ENCODE data around the gene DMWD.
"Not testable (repeated sequence)": the region's sequence is repeated elsewhere in the genome, so short reads cannot be mapped to it uniquely, and the experiment has no call there.

DMWD gene

DNA sequence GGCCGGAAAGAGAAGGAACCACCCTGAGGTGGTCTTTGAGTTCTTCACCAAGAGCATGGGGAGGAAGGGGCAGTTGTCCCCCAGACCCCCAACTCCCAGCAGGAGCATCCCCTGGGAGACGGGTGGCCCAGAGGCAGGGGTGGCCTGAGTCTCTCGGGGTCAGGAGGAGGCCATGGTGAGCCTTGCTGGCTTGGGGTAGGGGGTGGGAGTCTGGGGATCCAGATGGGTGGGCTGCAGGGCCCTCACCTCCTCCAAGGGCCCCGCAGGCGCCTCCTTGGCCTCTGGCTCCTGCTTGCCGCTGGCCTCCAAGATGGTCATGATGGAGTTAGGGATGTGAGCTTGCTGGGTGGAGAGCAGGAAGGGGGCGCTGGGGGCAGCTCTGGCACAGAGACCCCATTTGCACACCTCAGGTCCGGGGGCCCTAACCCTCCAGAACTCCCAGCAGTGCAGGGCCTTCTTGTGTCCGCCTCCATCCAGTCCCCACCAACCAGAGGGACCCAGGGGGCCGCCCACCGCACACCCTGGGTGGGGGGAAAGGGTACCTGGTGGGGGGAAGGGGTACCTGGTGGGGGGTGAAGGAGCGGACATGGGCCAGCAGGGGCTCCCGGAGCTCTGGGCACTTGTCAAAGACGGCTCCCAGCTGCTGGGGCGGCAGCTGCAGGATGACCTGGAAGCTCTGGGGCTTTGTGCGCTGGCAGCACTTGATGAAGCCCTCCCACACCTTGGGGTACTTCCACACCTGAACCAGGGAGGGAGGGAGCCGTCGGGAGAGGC lies 23.8 kb upstream of the DMWD start:
- no peak for DNase-seq (ENCODE audit: low read depth in 2 of 2, low spot score in 1 of 2)

DNA sequence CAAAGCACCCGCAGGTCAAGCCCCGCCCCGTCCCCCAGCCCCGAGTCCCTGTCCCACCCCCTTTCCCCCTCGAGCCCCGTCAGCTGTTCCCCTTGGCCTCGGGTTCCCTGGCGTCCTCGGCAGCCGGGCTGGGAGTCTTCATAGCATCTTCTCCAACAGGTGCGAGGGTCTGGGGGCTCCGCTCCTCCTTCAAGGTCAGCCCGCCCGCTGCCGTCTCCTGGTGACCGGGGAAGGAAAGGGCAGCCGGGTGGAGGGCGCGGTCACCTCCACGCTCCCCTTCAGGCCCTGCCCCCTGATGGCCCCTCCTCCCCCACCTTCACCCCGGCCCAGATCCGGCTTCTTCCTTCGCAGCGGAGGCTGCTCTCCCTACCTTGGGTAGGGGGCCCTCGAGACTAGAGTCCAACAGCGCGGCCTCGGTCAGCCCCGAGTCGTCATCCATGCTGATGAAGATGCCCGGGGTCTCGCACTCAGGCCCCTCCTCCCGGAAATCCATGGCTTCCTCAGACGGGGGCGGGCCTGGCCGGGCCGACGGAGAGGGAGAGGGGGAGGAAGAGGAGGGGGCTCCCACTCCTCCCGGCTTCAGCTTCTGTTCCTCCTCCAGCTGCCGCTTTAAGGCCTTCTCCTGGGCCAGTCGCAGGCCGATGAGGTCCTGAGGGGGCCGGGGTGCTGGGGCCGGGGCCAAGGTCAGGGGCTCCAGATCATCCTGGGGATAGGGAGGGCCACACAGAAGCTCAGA lies 23.0 kb upstream of the DMWD start:
- no peak for DNase-seq (ENCODE audit: low read depth in 2 of 2, low spot score in 1 of 2)

DNA sequence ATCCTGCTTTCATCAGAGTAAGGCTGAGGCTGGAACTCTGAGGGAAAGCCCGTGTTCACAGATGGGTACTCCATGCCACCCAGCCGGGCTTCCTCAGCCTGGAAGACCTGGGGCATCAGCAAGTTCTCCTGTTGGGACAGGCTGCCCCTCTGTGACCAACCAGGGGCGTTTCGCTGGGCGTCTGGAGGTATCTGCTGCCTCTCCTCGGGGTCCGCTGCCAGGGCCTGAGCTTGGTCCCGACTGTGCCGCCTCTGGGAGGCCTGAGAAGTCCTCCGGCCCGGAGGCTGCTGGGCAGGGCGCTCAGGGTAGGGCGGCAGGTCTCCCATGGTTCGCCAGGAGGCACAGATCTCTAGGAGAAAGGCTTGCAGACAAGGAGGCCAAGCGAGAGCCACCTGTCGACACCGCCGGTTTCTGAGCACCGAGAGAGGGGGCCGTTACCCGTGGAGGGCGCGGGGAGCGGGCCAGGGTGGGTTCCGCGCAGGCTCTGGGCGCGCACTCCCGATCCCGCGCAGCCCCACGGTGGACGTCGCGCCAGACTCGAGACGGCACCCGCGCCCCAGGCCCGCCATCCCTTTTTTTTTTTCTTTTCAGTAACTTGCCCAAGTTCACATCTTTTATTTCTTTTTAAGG lies 22.3 kb upstream of the DMWD start, which contains the start of gene RSPH6A:
Gene RSPH6A (minus strand): TSS at position 458 of the 630 bp plus-strand sequence. CDS start 132 bp downstream, at position 326.
- no peak for DNase-seq (ENCODE audit: low read depth in 2 of 2, low spot score in 1 of 2)

DNA sequence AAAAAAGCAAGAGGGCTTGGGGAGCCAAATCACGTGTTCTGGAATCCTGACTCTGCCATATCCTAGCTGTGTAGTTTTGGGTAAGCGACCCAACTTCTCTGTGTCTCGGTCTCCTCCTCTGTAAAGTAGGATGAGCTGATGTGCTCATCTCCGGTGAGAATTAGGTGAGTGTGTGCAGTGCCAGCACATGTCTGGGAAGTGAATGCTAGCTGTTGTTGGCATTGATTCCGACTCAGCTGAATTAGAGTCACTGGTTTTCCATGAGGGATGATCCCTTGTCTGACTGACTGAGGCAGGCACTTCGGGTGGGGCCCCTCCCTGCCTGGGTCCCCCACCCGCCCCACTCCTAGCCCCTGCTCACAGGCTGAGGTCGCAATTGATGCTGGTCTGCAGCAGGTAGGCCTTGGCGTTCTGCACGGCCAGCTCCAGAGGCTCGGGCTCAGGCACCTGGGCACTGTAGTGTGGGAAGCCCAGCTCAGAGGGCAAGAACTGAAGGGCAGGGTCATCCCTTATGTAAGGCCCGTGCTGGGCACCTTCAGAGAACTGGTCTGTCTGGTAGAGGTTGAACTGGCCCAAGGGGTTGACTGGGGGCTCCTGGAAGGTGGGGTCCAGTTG lies 21.6 kb upstream of the DMWD start:
- no peak for DNase-seq (ENCODE audit: low read depth in 2 of 2, low spot score in 1 of 2)

DNA sequence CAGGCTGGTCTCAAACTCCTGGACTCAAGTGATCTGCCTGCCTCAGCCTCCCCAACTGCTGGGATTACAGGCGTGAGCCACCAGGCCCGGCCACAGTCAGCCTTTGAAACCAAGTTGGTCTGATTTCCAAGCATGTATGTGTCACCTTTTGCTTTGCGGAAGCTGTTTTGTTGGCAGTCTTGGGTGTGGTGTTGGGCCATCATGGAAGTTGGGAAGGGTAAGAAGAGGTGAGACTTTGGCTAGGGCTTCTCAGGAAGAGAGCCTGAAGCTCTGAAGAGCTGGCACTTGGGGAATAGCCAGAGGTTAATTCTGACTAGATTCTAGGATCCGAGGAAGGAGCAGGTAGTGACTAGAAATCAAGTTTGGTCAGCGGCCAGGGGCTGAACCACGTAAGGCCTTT lies 19.7 kb upstream of the DMWD start:
- DNase-seq (ENCODE audit: low read depth in 2 of 2, low spot score in 1 of 2): no peak

DNA sequence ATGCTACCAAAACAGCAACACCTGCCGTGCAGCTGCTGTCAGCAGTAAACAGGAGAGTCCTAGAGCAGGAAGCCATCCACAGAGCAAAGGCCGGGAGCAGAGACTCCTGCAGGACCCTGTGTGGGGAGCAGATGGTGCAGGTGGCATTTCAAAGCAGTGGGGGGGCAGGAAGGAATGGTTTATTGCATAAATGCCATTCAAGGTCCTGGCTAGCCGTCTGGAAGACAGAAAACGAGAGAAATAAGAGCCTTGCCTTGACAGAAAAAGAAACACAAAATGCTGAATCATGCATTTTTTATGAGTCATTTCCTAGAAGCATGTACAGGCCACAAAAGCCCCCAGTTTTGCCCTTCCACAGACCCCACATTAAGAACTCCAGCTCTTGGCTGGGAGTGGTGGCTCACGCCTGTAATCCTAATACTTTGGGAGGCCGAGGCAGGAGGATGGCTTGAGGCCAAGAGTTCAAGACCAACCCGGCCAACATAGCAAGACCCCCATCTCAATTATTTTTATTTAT lies 17.1 kb upstream of the DMWD start:
- DNase-seq (ENCODE audit: low read depth in 2 of 2, low spot score in 1 of 2): no peak

DNA sequence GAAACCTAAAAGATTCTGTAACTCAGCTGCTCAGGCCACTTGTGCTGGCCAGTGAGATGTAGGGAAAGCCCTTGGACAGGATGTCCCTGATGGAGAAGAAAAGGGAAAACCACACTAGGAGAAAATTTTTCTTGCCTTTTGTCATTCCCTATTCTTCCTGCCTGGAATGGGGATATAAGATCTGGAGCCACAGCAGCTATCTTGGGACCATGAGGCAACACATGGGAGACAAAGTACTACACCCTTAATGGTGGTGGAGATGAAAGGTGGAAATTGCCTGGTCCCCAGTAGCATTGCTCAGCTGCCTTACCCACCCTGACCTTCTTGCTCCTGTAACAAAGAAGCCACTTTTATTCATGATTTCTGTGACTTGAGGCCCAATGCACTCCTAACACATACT lies 13.1 kb upstream of the DMWD start:
- DNase-seq (ENCODE audit: low read depth in 2 of 2, low spot score in 1 of 2): no peak

DNA sequence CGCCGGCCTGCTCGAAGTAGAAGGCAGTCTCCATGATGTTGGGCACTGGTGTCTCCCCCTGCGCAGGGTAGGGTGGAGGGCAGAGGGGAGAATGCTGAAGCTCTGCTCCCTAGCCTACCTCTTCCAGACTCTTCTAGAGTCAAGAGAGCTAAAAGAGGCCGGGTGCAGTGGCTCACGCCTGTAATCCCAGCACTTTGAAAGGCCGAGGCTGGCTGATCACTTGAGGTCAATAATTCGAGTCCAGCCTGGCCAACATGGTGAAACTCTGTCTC lies 12.2 kb upstream of the DMWD start:
- no peak for DNase-seq (ENCODE audit: low read depth in 2 of 2, low spot score in 1 of 2)

DNA sequence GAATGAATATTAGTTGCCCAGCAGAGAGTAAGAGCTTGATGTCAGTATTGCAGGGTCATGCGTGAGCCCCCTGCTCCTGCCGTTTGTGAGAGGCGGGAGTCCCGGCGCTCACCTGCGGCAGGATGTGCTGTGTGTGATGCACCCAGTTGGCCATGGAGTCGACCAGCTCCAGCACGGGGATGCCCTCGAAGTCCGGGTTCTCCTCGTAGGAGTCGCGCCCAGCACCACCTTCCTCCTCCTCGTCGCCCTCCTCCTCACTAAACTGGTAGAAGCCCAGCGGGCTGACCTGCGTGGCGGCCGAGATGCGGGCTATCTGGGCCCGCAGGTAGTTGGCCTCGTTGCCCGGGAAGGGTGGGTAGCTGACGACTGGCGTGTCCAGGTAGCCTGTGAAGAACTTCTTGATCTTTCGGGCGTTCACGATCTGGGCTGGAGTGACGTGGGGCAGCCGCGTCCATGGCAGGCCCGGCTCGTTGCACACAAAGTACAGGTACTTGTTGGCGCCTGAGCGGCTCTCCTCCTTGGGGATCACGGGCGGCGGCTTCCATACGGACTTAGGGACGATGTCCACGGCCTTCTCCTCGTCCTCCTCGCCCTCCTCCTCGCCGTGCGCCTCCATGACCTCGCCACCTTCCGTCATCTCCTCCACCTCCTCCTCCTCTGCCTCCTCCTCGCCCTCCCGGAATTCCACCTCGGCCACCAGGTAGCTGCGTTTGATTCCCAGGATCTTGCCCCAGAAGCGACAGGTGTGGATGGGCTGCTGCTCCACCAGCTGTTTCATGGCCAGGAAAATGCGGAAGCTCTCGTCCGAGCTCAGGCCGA lies 11.7 kb upstream of the DMWD start:
- DNase-seq (ENCODE audit: low read depth in 2 of 2, low spot score in 1 of 2): no peak

DNA sequence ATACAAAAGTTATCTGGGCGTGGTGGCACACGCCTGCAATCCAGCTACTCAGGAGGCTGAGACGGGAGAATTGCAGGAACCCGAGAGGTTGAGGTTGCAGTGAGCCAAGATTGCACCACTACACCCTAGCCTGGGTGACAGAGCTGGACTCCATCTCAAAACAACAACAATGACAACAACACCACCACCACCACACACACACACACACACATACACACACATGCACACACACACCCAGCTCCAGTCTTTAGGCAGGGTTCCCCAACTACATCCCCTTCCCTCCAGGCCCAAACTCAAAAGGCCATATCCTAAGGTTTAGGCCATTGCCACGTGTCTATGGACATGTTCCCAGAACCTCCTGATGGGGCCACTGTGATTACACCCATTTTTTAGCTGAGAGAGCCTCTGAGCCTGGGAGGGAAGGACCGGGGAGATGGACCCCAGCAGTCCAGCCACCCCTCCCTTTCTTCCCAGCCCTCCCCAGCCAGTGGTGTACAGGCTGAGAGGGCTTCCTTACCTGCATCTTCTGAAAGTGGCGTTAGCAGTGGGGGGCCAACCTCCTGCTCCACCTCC lies 9.0 kb upstream of the DMWD start:
- no peak for DNase-seq (ENCODE audit: low read depth in 2 of 2, low spot score in 1 of 2)

DNA sequence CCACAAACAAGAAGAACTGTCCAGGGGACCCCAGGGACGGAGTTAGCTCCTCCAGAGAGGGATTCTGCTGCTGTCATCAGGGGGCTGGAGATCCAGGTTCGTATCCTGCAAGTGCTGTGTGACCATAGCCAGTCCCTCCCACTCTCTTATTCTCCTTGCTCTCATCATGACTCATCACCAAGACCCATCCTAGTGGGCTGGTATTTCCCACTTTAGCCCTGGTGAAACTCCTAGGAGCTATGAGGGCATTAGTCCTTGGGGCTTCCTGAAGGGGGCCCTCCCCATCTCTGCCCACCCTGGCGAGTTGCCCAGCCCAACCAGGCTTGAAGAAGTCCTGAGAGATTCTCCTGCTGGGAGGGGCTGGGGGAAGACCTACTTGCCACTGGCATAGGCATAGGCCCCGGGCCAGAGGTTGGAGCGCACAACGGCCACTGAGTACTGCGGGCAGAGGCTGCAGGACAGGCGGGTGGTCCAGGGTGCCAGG lies 7.5 kb upstream of the DMWD start:
- no peak for DNase-seq (ENCODE audit: low read depth in 2 of 2, low spot score in 1 of 2)

DNA sequence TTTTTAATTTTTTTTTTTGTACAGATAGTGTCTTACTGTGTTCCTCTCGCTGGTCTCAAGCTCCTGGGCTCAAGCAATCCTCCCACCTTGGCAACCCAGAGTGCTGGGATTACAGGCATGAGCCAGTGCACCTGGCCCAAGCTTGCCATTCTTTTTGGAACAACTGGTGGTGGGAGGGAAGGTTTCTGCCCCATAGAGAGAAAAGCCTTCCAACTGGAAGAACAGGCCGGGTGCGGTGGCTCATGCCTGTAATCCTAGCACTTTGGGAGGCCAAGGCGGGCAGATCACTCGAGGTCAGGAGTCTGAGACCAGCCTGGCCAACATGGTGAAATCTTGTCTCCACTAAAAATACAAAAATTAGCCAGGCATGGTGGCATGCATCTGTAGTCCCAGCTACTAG lies 6.9 kb upstream of the DMWD start:
- DNase-seq (ENCODE audit: low read depth in 2 of 2, low spot score in 1 of 2): not testable (repeated sequence)

DNA sequence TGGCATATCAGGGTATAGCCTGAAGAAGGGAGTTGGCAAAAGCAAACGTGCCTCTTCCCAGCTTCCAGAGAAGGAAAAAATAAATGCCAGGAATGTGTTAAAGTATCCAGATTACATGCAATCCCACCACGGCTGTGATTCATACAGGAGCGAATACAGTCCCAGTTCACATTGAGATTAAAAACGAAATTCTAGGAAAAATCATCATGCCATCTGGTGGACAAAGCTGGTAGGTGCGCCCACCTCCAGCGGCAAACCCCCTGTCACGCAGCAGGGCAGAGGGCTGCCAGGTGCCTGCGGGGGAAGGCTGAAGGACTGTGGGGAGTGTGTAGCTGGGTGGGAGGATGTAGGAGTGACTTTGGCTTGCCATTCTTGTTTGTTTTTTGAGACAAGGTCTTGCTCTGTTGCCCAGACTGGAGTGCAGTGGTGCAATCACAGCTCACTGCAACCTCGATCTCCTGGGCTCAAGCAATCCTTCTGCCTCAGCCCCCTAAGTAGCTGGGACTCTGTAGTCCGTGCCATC lies 6.4 kb upstream of the DMWD start:
- peak; percentile 34 to 40 for DNase-seq (ENCODE audit: low read depth in 2 of 2, low spot score in 1 of 2)

DNA sequence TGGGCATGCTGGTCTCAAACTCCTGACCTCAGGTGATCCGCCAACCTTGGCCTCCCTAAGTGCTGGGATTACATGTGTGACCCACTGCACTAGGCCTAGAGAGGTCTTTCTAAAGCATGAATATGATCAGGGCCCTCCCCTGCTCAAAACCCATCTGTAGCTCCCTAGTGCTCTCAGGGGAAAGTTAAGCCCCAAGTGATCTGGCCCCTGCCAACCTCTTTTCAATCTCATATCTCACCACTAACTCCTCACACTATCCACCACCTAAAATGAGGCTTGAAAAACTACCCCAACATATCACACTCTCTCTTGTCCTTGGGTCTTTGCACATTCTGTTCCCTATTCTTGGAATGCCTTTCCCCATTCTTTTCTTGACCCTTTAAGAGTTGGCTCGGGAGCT lies 2.0 kb upstream of the DMWD start:
- no peak for DNase-seq (ENCODE audit: low read depth in 2 of 2, low spot score in 1 of 2)

DNA sequence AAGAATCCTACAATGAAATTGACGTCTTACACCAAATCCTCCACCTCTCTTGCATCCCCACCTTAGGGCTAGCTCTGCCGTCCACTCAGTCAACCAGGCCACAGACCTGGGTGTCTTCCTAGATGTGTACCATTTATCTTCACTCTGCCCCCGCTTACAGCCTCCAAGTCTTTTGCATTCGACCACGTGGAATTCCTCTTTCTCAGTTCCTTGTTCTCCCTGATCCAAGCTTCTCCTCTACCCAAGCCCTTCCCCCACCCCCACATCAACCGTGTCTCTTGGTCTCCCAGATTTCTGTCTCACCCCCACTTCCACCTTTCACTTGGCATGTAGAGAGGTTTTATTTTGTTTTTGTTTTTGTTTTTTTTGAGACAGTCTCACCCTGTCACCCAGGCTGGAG lies 1.2 kb upstream of the DMWD start:
- DNase-seq (ENCODE audit: low read depth in 2 of 2, low spot score in 1 of 2): no peak

DNA sequence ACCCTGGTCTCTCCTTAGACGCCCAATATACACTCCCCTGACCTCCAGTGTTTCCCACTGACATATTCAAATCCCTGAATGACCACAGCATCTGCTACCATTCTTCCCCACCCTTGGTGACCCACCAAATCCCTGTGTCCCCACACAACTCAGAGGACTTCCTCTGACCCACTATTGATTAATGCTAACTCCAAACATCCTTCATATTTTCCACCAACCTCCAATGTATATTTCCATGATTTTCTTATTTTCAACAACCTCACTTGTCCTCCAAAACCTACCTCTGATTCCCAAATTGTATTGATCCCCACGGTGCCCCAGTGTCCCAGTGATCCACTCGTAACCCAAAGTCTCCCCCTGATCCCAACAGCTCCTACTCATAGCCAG lies 526 bp upstream of the DMWD start:
- DNase-seq (ENCODE audit: low read depth in 2 of 2, low spot score in 1 of 2): no peak

DNA sequence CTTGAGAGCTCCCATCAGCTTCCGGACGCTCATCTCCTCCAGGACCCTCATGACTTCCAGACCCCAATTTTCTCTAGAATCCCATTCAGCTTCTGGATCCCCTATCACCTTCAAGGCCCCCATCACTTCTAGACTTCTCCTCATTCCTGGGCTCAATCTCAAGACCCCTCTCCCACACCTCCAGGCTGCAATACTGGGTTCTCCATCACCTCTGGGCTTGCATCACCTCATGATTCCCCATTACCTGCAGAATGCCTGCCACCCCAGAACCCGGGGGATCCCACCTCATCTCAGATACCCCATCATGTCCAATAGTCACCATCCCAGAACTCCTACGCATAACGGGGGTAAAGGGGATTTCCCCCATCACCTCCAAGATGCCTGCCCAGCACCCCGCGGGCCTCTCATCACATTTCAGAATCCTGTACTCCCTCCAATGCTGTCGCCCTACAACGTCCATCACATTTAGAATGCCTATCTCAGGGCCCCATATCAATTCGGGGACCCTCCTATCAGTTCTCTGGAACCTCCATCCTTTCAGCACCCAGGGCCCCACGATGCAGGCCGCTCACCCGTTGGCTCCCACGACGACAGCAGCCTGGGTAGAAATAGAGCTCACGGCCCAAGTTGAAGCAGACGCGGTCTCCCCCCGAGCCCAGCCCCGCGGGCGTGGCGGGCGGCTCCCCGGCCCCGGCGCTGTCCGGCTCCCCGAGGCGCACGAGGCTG lies 738 bp downstream of the DMWD start:
- DNase-seq (ENCODE audit: low read depth in 2 of 2, low spot score in 1 of 2): no peak

DNA sequence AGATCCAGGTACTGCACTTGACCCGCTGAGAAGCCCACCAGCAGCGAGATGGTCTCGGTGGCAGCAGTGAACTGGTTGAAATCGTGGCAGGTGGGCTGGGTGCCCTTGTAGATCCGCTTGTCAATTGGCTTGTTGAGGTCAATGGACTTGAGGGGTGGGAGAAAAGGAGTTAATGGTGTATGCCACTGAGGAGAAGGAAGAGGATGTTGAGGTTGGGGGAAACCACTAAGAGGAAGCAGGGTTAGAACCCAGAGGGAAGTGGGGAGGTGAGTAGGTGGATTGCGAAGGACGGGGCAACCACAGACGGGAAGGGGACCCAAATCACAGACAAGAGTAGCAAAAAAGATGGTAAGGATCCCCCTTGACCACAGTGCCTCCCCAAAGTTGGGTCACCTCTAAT lies 1.7 kb downstream of the DMWD start:
- DNase-seq (ENCODE audit: low read depth in 2 of 2, low spot score in 1 of 2): no peak

DNA sequence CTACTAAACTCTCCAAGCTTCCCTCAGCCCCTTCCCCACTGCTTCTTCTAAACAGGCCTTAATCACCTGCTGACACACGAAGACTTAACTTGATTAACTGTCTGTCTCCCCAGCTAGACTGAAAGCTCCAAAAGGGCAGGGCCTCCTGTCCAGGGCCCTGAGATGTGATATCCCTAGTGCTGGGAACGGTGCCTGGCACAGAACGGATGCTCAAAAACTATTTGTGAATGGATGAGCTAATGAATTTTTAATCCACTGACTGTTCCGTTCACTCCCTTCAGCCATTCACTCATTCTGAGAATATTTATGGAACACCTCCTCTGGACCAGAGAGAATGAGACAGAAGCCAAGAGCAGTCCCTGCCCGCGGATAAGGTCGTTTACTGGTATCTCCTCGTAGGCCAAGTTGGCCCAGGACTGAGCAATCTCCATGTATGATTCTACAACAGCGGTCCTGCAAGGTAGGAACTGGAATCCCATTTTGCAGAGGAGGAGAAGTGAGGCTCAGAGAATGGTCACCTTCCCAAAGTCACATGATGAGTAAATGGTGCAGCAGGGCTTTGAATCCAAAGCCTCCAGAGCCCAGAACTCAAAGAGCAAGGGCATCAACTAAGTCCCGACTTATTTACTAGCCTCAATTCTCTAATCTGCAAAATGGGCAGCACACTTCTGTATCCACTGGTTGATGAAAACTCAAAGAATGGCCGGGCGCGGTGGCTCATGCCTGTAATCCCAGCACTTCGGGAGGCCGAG lies 3.4 kb downstream of the DMWD start:
- no peak for DNase-seq (ENCODE audit: low read depth in 2 of 2, low spot score in 1 of 2)

Data from stimulated activated CD8-positive, alpha-beta memory T cell treated with anti-CD3 and anti-CD28 coated beads, Interleukin-4, amount 100 ng/mL, for 4 hours (primary cell).